NCI-H146 treated with DMSO at 0.1 percent for 48 hours (cell line): ENCODE results near the gene ZNF362.

ENCODE experiments used
- DNase-seq: peaks from one replicate; lab custom pipeline; 2025; ENCODE audit not compliant: unreplicated experiment; lab: John Stamatoyannopoulos, UW

The ZNF362 gene

DNA sequence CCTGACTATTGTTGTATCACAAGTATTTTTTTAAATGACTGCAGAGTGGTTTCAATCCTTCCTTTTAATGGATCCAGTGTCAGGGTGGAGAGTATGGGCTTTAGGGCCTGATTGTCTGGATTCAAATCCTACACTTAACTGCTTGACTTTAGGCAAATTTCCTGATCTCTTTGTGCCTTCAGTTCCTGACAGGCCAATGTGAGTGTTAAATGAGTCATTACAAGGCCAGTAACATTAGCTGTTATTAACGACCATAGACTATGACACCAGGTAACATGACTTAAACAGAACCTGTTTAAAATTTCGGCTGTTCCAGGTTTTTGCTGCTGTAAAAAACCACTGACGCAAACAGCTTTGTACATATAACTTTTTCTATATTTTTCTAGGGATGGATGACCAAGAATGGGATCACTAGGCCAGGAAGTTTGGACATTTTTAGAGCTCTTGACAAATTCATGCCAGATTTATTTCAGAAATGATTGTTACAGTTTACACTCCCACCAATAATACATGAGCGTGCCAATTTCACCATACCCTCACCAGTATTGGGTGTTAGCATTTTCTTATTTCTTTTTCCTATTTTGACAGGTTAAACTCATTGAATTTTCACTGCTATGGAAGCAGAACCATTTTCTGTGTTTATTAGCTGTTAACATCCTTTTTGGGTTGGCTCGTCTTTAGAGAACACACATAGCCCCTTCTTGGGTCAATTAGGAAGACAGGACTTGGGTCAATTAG is 11.3 kb downstream of the ZNF362 start:
- no peak for DNase-seq

DNA sequence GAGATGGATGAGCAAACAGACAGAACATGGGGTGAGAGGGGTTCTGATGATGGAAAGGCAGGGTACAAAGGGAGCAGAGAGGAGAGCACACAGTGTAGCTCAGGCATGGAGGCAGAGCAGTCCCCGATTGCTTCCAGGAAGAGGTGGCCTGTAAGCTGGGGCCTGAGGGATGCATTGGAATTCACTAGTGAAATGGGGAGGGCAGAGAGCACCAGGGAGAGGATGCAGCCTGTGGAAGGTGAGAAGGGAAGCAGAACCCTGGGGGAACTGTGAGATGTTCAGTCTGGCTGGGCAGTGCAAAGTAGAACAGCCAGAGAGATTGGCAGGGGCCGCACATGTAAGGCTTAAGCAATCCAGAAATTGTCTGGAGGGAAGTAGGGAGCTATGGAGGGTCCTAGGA is 12.2 kb downstream of the ZNF362 start:
- DNase-seq, result no peak

DNA sequence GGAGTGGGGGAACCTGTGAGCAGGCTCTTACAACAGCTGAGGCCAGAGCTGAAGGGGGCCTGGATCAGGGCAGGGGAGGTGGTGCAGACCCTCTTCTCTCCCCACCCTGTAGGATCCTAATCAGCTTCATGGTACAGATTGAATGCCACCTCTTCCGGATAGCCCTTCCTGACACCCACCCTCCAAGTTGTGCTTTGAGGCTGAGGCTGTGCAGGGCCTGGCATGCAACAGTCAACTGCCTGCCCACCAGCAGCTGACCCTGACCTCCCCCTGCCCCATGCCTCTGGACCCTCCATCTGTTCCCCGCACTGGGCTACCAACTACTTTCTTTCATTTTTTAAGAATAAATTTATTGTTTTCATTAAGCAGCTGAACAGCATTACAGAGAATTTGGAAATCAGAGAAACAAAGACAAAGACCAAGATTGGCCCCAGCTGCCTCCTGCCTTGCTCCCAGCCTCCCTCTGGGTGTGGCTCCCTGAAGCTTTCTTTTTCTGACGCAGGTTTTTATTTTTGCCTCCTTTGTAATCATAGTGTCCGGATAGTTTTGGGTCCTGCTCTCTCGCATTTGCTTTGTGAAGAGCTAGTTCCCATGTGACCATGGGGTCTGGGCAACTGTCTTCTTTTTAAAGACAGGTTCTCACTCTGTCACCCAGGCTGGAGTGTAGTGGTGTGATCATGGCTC is 12.8 kb downstream of the ZNF362 start:
- no peak for DNase-seq

DNA sequence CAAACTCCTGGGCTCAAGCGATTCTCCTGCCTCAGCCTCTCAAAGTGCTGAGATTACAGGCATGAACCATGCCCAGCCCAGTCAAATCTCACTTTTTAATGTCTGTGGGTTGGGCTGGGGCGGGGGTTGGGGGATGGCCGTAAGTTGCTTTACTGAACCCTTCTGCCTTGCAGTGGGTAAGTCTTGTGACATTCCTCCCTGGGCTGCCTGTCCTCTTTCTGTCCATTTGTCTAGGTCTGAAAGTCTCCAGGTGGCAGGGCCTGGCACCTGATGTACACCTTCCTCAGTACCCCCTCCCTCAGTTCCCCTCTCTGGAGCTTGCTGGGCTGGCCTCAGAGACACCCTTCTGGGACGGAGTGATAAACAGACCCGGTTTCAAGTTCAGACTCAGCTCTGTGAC is 13.3 kb downstream of the ZNF362 start:
- no peak for DNase-seq

DNA sequence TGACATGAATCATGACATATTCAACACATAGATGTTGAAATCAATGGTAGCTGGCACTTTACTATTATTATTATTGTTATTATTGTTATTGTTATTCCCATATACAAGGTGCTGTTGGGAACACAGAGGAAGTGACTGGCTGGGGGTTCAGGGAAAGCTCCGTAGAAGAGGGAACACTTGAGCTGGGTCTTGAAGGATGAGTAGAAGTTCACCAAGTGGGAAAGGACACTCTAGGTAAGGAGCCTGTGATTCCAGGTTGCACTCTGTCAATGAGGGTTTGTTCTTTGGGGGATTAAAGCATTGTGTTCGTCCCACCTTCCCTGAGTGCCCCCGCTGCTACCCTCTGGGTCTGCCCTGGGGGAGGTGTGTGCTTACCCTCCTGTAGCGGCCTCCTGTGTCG is 14.1 kb downstream of the ZNF362 start:
- DNase-seq, result no peak

DNA sequence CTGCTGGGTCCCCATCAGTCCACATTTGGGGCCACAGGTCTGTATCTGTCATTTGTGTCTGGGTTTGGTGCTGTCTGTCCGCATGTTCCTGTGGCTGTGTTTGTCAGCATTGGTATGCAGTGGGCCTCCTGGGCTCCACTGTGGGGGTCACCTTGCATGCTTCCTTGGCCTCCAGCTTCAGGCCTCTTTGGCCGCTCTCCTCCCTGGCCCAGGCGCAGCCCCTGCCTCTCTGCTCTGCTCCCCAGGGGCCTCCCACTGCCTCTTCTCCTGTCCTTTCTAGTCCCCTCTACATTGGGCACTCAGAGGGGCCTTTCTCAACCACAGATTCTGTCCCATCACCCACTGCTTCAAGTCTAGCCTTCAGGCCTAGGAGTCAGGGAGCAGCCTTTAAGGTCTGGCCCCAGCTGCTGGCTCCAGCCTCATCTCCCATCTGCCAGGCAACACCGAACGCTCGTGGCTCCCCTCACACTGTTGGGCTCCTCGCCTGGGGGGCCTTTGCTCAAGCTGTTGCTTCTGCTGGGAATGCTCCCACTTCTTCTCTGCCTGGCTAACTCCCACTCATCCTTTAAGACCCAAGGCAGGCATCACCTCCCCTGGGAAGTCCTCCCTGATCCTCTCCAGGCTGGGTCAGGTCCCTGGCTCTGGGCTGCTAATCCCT is 14.6 kb downstream of the ZNF362 start:
- DNase-seq, result no peak

DNA sequence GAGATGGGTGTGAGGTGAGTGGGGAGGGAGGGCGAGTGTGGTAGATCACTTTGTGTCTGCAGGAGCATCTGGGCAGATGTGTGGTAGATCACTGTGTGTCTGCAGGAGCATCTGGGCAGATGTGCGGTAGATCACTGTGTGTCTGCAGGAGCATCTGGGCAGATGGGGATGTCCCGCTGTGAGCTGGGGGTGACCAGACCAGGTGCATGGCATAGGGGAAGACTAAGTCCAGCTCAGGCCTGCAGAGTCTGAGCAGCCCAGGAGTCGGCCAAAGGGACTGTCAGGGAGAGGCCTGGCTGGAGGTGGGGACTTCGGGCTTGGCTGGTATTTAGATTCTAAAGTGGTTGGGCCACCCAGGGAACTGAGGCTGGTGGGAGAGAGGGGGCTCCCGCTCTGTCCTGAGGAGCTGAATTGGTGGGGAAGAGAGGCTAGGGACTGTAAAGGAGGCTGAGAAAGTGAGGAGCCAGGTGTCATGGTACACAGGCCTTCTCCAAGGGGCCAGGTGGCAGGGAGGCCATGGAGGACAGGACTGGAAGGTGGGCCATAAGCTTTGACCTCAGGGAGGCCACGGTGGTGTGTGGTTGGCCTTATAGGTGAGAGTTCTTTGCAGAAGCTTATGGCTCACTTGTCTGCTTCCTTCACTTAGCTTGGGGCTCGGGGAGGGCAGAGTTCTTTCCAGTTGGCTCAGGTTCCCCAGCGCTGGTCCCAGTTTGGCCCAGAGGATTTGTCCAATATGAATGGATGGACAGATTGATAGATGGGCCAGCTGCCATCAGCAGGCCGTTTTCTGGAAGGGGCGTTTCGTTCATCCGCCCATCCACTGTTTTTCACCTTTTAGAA is 15.6 kb downstream of the ZNF362 start:
- no peak for DNase-seq

DNA sequence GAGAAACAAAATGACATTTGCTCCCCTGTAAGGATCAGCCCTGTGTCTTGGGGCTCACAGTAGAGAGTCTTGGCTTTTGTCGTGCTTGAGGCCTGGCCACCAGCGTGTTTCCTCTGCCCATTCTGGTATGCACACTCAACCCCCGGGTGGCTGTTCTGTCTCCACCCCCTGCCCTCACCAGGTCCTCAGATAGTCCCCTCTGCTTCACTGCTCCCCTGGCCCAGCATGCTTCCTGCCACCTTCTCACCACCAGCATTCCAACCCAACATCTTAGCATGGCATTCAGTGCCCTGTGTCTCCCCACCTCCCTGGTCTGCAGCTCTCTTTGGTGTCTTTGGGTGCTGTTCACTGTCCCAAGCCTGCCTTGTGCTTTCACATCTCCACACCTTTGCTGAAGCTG is 16.2 kb downstream of the ZNF362 start:
- no peak for DNase-seq

DNA sequence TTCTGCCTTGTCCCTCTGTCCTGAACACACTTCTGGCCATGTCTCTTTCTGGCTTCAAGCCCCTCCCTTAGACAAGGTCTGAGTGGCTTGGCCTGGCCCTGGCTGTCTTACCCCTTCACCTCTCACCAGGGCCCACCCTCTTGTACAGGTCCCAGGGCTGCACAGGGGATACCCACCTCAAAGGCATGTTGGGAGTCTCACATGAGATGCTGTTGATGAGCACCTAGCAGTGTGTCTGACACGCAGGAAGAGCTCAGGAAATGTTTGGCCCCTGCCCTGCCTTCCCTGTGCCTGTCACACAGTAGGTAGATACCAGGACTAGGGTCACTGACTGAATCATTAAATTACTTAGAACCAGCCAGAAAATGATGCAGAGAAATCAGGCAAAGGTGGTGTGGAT is 16.6 kb downstream of the ZNF362 start:
- no peak for DNase-seq

DNA sequence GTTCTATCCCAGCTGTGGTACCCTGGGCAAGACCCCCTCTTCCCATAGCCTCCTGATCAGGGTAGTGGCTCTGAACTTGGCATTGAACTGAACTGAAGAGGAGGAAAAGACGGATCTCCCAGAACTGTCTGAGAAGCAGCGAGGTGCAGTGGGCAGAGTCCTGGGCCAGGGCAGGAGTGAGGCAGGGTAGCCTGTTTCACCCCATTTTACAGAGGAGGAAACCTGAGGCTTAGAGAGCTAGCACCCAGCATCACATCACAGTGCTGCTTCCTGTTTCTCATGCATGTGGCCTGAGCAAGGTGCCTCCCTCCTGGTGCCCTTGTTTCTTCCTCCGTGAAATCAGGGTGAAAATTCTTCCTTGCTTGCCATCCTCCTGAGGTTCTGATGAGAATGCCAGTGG is 17.1 kb downstream of the ZNF362 start:
- no peak for DNase-seq

DNA sequence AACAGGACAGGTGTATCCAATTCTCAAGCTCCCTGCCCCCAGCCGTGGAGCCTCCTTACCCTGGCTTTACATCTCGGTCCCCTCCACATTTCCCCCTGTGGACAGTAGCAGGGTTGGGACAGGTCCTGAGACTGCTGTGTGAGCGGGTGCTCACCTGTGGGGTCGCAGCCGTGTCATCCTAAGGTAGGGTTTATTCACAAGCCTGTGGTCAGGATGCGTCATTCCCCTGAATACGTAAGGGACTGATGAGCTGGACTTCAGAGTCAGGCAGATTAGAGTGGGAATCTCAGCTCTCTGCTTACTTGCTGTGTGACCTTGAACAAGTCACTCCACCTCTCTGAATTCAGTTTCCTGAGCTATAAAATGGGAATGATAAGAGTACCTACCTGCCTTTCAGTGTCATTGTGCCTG is 17.7 kb downstream of the ZNF362 start:
- DNase-seq, result no peak

DNA sequence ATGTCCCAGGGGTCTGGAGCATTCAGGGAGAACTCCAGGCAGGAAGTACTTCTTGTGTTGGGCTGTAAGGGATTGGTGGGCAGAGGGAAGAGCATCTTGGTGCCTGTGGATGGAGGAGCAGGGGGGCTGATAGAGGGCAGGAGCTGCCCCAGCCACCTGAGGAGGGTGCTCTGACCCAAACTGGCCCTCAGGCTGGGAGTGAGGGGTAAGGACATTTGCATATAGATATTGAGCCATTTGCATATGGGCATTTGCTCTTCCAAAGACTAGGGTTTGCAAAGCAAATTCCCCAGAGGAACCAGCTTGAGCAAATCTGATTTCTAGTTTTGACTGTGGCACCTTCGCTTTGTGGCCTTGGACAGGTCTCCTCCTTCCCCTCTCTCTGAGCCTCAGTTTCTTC is 18.2 kb downstream of the ZNF362 start:
- no peak for DNase-seq

DNA sequence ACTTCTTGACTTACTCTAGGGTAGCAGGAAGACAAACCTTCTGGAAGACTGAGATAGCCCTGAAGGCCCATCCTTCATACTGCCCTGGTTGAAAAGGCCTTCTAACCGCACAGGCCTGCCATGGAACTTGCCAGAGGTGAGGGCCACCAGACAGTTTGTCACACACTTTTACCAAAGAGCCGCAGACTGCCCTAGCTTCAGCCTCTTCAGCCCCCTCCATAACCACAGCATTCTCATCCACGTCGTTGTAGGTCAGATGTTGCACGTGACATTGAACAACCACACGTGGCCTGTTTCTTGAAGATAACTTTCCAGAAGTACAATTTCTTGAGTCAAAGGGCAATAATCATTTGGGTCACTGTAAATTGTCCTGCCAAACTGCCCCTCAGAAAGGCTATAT is 18.9 kb downstream of the ZNF362 start:
- DNase-seq, result no peak

DNA sequence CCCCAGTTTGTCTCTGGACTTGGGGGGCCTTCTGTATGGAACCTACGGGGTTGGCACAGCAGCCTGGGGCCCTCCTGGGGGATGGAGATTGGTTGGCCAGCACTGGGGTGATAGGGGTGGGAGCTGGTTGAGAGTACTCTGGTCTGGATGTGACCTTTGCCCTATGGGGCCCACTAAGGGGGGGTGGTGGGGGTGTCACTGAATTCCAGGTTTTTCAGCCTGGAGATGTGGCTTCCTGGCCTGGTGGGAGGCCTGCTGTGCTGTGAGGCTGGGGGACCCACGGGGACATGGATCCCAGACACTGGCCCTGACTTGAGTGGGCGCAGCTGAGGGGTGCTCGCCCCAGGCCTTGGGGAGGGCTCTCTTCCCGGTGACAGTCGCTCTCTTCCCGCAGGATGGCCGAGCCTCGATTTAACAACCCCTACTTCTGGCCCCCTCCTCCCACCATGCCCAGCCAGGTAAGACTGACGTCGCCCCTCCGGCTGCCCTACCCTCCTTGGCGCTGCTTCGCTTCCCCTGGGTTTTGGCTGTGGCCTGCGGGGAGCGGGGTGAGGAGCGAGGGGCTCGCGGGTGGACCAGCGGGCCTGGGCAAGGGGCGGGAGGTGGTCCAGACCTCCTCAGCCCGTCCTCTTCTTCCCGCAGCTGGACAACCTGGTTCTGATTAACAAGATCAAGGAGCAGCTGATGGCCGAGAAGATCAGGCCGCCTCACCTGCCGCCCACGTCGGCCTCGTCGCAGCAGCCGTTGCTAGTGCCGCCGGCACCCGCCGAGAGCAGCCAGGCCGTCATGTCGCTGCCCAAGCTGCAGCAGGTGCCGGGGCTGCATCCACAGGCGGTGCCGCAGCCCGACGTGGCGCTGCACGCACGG is 19.6 kb downstream of the ZNF362 start:
- DNase-seq, result no peak

DNA sequence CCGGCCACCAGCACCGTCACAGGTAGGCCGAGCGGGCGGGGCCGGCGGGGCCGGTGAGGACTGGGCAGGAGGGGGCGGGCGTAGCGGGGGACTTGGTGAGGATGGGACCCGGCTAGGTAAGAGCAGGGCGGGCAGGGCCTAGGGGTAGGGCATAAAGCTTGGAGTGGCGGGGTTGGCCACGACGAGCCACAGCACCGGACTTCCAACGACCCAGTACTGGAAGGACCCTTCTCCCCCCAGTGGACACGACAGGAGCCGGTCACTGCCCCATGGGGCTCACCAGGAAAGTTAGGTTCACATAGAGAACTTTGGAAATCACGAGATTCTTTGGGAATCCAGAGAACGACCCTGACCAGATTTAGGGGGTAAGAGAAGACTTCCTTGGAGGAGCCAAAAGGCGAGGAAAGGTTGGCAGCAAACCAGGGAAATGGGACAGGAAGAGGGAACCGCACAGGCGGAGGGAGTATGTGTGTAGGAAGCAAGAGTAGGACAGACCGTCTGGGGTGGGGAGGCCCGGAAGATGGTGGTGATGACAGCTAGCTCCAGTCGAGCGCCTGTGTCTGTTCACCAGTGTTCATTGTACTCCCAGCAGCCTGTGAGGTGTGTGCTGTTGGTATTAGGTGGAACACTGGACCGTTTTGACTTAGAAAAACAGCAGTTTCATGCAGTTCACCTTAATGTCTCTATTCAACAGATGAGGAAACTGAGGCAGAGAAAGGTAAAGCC is 20.4 kb downstream of the ZNF362 start:
- DNase-seq, result no peak

DNA sequence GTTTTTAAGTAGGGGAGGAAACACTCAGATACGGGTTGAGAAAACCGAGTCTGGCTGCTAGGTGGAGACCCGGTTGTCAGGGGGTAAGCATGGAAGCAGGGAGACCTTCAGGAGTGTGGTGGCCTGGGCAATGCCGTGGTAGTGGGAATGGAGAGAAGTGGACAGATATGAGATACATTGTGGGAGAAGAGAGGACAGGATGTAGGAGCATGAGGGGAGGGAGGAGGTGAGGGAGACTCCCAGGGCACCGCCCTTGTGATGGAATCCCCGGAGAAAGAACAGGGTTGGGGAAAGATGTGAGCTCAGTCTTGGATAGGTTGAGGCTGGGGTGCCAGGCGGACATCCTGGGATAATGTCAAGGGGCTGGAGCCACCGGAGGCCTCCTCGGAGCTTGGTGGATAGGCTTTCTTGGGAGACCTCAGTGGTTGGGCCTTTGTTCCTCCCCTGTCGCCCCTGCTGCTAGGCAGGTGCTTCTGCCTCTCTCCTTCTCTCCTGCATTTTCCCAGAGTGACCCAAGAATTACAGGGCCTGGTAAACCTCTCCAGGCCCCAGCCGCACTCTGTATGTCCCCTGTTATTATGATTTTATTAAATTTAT is 21.3 kb downstream of the ZNF362 start:
- no peak for DNase-seq

DNA sequence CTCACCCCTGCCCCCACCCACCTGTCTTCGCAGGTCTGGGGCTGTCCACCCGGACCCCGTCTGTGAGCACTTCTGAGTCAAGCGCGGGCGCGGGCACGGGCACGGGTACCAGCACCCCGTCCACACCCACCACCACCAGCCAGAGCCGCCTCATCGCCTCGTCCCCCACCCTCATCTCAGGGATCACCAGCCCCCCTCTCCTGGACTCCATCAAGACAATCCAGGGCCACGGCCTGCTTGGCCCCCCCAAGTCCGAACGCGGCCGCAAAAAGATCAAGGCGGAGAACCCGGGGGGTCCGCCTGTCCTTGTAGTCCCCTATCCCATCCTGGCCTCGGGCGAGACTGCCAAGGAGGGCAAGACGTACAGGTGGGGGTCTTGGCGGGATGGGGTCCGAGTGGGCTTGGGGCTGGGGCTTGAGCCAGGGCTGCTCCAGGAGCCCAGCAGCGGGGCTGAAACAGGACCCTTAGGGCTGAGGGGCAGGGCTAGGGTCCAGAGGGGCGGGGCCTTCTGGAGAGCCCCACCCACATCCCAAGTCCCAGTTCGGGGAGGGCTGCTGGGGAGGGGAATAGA is 23.9 kb downstream of the ZNF362 start:
- no peak for DNase-seq

DNA sequence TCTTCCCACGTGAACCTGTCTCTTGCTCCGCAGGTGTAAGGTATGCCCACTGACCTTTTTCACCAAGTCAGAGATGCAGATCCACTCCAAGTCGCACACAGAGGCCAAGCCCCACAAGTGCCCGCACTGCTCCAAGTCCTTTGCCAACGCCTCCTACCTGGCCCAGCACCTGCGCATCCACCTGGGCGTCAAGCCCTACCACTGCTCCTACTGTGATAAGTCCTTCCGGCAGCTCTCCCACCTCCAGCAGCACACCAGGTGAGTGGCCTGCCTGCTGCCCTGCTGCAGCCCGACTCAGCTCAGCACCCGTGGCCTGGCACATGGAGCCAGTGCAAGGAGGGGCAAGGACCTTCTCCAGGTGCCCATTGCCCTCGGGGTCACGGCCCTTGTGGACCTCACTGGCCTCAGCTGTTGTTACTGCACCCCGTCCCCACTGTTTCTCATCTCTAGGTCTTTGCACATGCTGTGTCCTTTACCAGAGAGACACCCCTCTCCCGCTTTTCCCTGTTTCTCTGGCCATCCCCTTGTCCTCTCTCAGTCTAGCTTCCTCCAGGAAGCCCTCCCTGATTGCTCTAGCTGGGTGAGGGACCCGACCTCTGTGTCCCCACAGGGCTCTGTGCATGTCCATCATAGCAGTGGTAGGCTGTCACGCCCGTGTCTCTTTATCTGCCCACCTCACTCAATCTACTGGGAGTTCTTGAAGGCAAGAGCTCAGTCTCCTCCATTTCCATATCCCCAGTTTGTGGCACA is 25.4 kb downstream of the ZNF362 start:
- no peak for DNase-seq
